Smooth muscle cell (in vitro differentiated cells): Measurements from ENCODE around the gene GNA12. TPM values are rescaled to one million over a fixed set of nuclear protein-coding genes. Genes with fewer than 3 reads are reported as not detected.

ENCODE experiments used
- polyA plus RNA-seq: library from polyadenylated mRNA; unstranded; fragments of >200 nt; fragmentation: Nextera tagmentation; extraction: Ambion mirVana; gene quantifications from 2 replicates; pipeline ENCODE4 v1.2.1, GENCODE V29; 2016
- total RNA-seq: library from RNA; depleted of rRNA; stranded (reverse); fragments of >200 nt; gene quantifications from 2 replicates; pipeline ENCODE4 v1.2.3, GENCODE V29; 2014

GNA12 gene
- total and polyA plus RNA-seq, 2 experiments from 2014 or later, result 20.3 to 34.7 TPM

Other genes with a start within 250 kb of the GNA12 start
- 42.9 and 51.5 TPM in 2 replicates for gene TTYH3, start 212.3 kb downstream of the GNA12 start, total RNA-seq
- gene TTYH3, start 212.3 kb downstream of the GNA12 start, polyA plus RNA-seq, result 153 and 179 TPM in 2 replicates
- 1.1 and 1.4 TPM in 2 replicates for gene AMZ1, start 156.1 kb downstream of the GNA12 start, total RNA-seq
- gene AMZ1, start 156.1 kb downstream of the GNA12 start, polyA plus RNA-seq, result 0.63 and 2.4 TPM in 2 replicates
- 0.45 and 2.4 TPM in 2 replicates for gene CARD11, start 199.6 kb upstream of the GNA12 start, total RNA-seq
- 1.3 and 2.8 TPM in 2 replicates for gene CARD11, start 199.6 kb upstream of the GNA12 start, polyA plus RNA-seq